ENCODE results near the gene MMP24OS.

- peak; percentile 62 for TF ChIP-seq RAD21 (IDR thresholded peaks at IDR 0.05; ENCODE audit: low read depth)
- TF ChIP-seq YY1 (IDR thresholded peaks at IDR 0.05; ENCODE audit: low read depth), result no peak
- TF ChIP-seq EGR1 (IDR thresholded peaks at IDR 0.05), result no peak
- no peak for TF ChIP-seq FOXM1 (IDR thresholded peaks at IDR 0.05; ENCODE audit: borderline replicate concordance, low read depth)
- no peak for TF ChIP-seq ZBTB7A (IDR thresholded peaks at IDR 0.05; ENCODE audit: low read depth)
- TF ChIP-seq REST (IDR thresholded peaks at IDR 0.05; ENCODE audit: low read depth), result no peak
- no peak for TF ChIP-seq USF1 (IDR thresholded peaks at IDR 0.05)
- TF ChIP-seq, protein P1, sequence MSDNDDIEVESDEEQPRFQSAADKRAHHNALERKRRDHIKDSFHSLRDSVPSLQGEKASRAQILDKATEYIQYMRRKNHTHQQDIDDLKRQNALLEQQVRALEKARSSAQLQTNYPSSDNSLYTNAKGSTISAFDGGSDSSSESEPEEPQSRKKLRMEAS (IDR thresholded peaks at IDR 0.05), result no peak
- no peak for TF ChIP-seq TCF12 (IDR thresholded peaks at IDR 0.05; ENCODE audit: low read depth)
- TF ChIP-seq CEBPB (IDR thresholded peaks at IDR 0.05), result no peak
- TF ChIP-seq EP300 (IDR thresholded peaks at IDR 0.05; ENCODE audit: borderline replicate concordance), result no peak
Measured at GRCh38 chr20:35264755-35265154, 13.2 kb downstream of the MMP24OS start.

Measured in Ishikawa (cell line).